Muscle of back (tissue), 13 donors: ENCODE data around the gene LIMS3. TPM values are rescaled to one million over a fixed set of nuclear protein-coding genes. Genes with fewer than 3 reads are reported as not detected.
"Not testable (repeated sequence)": the region's sequence is repeated elsewhere in the genome, so short reads cannot be mapped to it uniquely, and the experiment has no call there.

Source experiments
- DNase-seq, 3 donors: peaks; one replicate each; pipeline versions ENCODE4 v3.0.0 to v3.0.0-alpha.2; 2013
- long read RNA-seq, 9 donors: transcript quantifications; one replicate each; lab custom pipeline, GENCODE V29; 2026
- polyA plus RNA-seq, 10 donors: library from polyadenylated mRNA; unstranded; fragments of 120-200 nt; gene quantifications; one replicate each; pipeline ENCODE4 v1.2.1, GENCODE V29; 2013; ENCODE audit not compliant: insufficient read length in 10 of 10

The LIMS3 gene
- 1 to 10 TPM; 1.7 to 6.7 (median 3.1) TPM for polyA plus RNA-seq
- long read RNA-seq, donor 1, partial matches to known transcripts = 0 of 2 reads
- long read RNA-seq, donor 1, other reads (novel, unspliced or antisense) = 0 of 2 reads
- long read RNA-seq, donor 2, partial matches to known transcripts = 0 of 2 reads
- long read RNA-seq, donor 2, other reads (novel, unspliced or antisense) = 0 of 2 reads
- long read RNA-seq, donor 3 = 0 reads
- long read RNA-seq, donor 4, partial matches to known transcripts = 0 of 1 reads
- long read RNA-seq, donor 4, other reads (novel, unspliced or antisense) = 0 of 1 reads
- long read RNA-seq, donor 5 = 0 reads
- long read RNA-seq, donor 6, partial matches to known transcripts = 0 of 1 reads
- long read RNA-seq, donor 6, other reads (novel, unspliced or antisense) = 0 of 1 reads
- long read RNA-seq, donor 7, partial matches to known transcripts = 0 of 1 reads
- long read RNA-seq, donor 7, other reads (novel, unspliced or antisense) = 0 of 1 reads
- long read RNA-seq, donor 8 = 0 reads
- long read RNA-seq, donor 9 = 0 reads

GRCh38 chr2:109898462-109899336, at the start of gene LIMS3:
Gene LIMS3 (plus strand): TSS chr2:109898688. CDS start chr2:109898729, 41 bp downstream.
- not testable (repeated sequence) for DNase-seq

GRCh38 chr2:109871129-109871751, 27.2 kb upstream of the LIMS3 start:
- not testable (repeated sequence) for DNase-seq

GRCh38 chr2:109876625-109877024, 21.9 kb upstream of the LIMS3 start:
- DNase-seq = not testable (repeated sequence)

GRCh38 chr2:109882112-109882511, 16.4 kb upstream of the LIMS3 start:
- not testable (repeated sequence) for DNase-seq

- not testable (repeated sequence) for DNase-seq
These were observed 10.1 kb upstream of the LIMS3 start for GRCh38 chr2:109888414-109888813.

- not testable (repeated sequence) for DNase-seq
These were observed 8.6 kb upstream of the LIMS3 start for GRCh38 chr2:109889909-109890308.

GRCh38 chr2:109891024-109891423, 7.5 kb upstream of the LIMS3 start:
- DNase-seq = not testable (repeated sequence)

GRCh38 chr2:109893736-109894135, 4.8 kb upstream of the LIMS3 start:
- DNase-seq = not testable (repeated sequence)

GRCh38 chr2:109894141-109894540, 4.3 kb upstream of the LIMS3 start:
- not testable (repeated sequence) for DNase-seq

GRCh38 chr2:109895090-109895869, 3.2 kb upstream of the LIMS3 start:
- not testable (repeated sequence) for DNase-seq

- not testable (repeated sequence) for DNase-seq
These were observed 2.3 kb upstream of the LIMS3 start for GRCh38 chr2:109896212-109896611.

GRCh38 chr2:109897769-109898461, 573 bp upstream of the LIMS3 start:
- DNase-seq = not testable (repeated sequence)

GRCh38 chr2:109905796-109906195, 7.3 kb downstream of the LIMS3 start:
- not testable (repeated sequence) for DNase-seq

GRCh38 chr2:109908626-109909025, 10.1 kb downstream of the LIMS3 start:
- DNase-seq = not testable (repeated sequence)

- DNase-seq = not testable (repeated sequence)
These were observed 12.3 kb downstream of the LIMS3 start for GRCh38 chr2:109910789-109911188.

GRCh38 chr2:109913911-109914310, 15.4 kb downstream of the LIMS3 start:
- not testable (repeated sequence) for DNase-seq

GRCh38 chr2:109914552-109914951, 16.1 kb downstream of the LIMS3 start:
- not testable (repeated sequence) for DNase-seq

- not testable (repeated sequence) for DNase-seq
These were observed 17.3 kb downstream of the LIMS3 start for GRCh38 chr2:109915830-109916229.

- DNase-seq = not testable (repeated sequence)
These were observed 21.7 kb downstream of the LIMS3 start for GRCh38 chr2:109920162-109920561.
